GM12872 (cell line): ENCODE data around the gene KCNS3.

Experiments
- TF ChIP-seq, protein P1 (sequence below): IDR thresholded peaks from 3 replicates; pipeline ENCODE4 v1.5.1; 2011; ENCODE audit warnings: low read depth, mild to moderate bottlenecking, low read length, moderate library complexity; ENCODE audit not compliant: insufficient read depth

KCNS3 gene

DNA sequence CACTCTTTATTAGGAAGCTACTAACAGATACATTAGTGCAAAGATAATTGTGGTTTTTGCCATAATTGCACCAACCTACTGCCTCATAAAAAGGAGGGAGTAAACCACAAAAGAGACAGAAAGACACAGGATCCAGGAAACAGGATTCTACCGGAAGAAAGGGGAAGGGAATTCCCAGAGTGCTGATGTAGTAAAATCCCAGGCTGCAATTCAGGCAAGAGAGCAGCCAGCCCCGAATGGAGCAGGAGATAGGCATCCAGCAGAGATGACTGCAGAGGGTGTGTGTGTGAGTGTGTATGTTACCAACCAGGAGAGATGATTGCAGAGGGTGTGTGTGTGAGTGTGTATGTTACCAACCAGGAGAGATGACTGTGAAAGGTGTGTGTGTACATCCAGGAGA is 84.4 kb downstream of the KCNS3 start:
- TF ChIP-seq, protein P1, sequence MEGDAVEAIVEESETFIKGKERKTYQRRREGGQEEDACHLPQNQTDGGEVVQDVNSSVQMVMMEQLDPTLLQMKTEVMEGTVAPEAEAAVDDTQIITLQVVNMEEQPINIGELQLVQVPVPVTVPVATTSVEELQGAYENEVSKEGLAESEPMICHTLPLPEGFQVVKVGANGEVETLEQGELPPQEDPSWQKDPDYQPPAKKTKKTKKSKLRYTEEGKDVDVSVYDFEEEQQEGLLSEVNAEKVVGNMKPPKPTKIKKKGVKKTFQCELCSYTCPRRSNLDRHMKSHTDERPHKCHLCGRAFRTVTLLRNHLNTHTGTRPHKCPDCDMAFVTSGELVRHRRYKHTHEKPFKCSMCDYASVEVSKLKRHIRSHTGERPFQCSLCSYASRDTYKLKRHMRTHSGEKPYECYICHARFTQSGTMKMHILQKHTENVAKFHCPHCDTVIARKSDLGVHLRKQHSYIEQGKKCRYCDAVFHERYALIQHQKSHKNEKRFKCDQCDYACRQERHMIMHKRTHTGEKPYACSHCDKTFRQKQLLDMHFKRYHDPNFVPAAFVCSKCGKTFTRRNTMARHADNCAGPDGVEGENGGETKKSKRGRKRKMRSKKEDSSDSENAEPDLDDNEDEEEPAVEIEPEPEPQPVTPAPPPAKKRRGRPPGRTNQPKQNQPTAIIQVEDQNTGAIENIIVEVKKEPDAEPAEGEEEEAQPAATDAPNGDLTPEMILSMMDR = no peak

DNA sequence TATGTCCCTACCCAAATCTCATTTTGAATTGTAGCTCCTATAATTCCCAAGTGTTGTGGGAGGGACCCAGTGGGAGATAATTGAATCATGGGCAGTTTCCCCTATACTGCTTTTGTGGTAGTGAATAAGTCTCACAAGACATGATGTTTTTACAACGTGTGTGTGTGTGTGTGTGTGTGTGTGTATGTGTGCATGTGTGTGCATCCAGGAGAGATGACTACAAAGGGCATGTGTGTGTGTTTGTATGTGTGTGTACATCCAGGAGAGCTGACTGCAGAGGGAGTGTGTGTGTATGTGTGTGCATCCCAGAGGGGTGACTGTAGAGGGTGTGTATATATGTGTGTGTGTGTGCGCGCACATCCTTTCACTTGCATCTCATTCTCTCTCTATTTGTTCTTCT is 86.7 kb downstream of the KCNS3 start:
- TF ChIP-seq, protein P1 = no peak

GRCh38 chr2:17966798-17967197 is 88.3 kb downstream of the KCNS3 start:
- TF ChIP-seq, protein P1 = no peak

- TF ChIP-seq, protein P1 = no peak
These were observed 91.2 kb downstream of the KCNS3 start for GRCh38 chr2:17969661-17970060.

GRCh38 chr2:17971531-17972125 is 93.2 kb downstream of the KCNS3 start:
- TF ChIP-seq, protein P1 = no peak

- TF ChIP-seq, protein P1 = no peak
These were observed 94.5 kb downstream of the KCNS3 start for GRCh38 chr2:17972991-17973390.

- TF ChIP-seq, protein P1 = no peak
These were observed 96.9 kb downstream of the KCNS3 start for GRCh38 chr2:17975401-17975800.
